Neural cell (in vitro differentiated cells): ENCODE results near the gene GNB3. TPM values are rescaled to one million over a fixed set of nuclear protein-coding genes. Genes with fewer than 3 reads are reported as not detected.

Experiments
- H2AFZ ChIP-seq: fragments of 200-600, 300-800 bp; sonication (generic), shearing (Covaris generic); 2 replicates; pipeline ENCODE4 v1.6.0; 2014; ENCODE audit warnings: low read depth, mild to moderate bottlenecking, antibody characterized with exemption, low read length, moderate library complexity
- H3F3A ChIP-seq: fragments of 200-600 bp; shearing (Covaris generic); 2 replicates; pipeline ENCODE4 v1.6.1; 2016; ENCODE audit warnings: mild to moderate bottlenecking, moderate library complexity, mixed read lengths, antibody characterized with exemption, low read length; ENCODE audit not compliant: insufficient read depth, poor library complexity, severe bottlenecking
- H3K27ac ChIP-seq: fragments of 200-600, 300-800 bp; sonication (generic), shearing (Covaris generic); 2 replicates; pipeline ENCODE4 v1.5.1; 2014; ENCODE audit warnings: mild to moderate bottlenecking, low read length, moderate library complexity
- H3K27me3 ChIP-seq: fragments of 300-800, 200-600 bp; sonication (generic), shearing (Covaris generic); 2 replicates; pipeline ENCODE4 v1.6.0; 2014; ENCODE audit warnings: mild to moderate bottlenecking, low read depth, low read length, moderate library complexity; ENCODE audit not compliant: insufficient read depth
- H3K36me3 ChIP-seq: fragments of 300-800, 200-600 bp; sonication (generic), shearing (Covaris generic); 2 replicates; pipeline ENCODE4 v1.5.1; 2014; ENCODE audit warnings: mild to moderate bottlenecking, antibody characterized with exemption, low read length, moderate library complexity; ENCODE audit not compliant: insufficient read depth
- H3K4me2 ChIP-seq: fragments of 300-800, 200-600 bp; sonication (generic), shearing (Covaris generic); 2 replicates; pipeline ENCODE4 v1.6.0; 2014; ENCODE audit warnings: mild to moderate bottlenecking, low read length
- H3K4me3 ChIP-seq: fragments of 300-800, 200-600 bp; sonication (generic), shearing (Covaris generic); 2 replicates; pipeline ENCODE4 v1.5.1; 2014; ENCODE audit warnings: mild to moderate bottlenecking, low read length, moderate library complexity
- H3K79me2 ChIP-seq: fragments of 200-600 bp; shearing (Covaris generic); replicated peaks from 2 replicates; pipeline ENCODE4 v1.6.0; 2014; ENCODE audit warnings: mild to moderate bottlenecking, low read length, moderate library complexity; ENCODE audit not compliant: insufficient read depth
- H3K9ac ChIP-seq: fragments of 300-800, 200-600 bp; sonication (generic), shearing (Covaris generic); 2 replicates; pipeline ENCODE4 v1.6.1; 2016; ENCODE audit warnings: mild to moderate bottlenecking, low read length, mixed read lengths
- H3K9me2 ChIP-seq: fragments of 200-600 bp; shearing (Covaris generic); 2 replicates; pipeline ENCODE4 v1.6.1; 2016; ENCODE audit warnings: mild to moderate bottlenecking, low read length, mixed read lengths; ENCODE audit not compliant: insufficient read depth
- H3K9me3 ChIP-seq: fragments of 200-600, 300-800 bp; sonication (generic), shearing (Covaris generic); 2 replicates; pipeline ENCODE4 v1.6.1; 2016; ENCODE audit warnings: mild to moderate bottlenecking, mixed run types, low read length, moderate library complexity, mixed read lengths
- H4K20me1 ChIP-seq: fragments of 200-600 bp; shearing (Covaris generic); 2 replicates; pipeline ENCODE4 v1.6.1; 2016; ENCODE audit warnings: mild to moderate bottlenecking, mixed run types; ENCODE audit not compliant: insufficient read depth
- CTCF ChIP-seq: fragments of 450-650 bp; IDR thresholded peaks from 2 replicates; pipeline ENCODE4 v1.5.1; 2014; ENCODE audit warnings: antibody characterized with exemption, mild to moderate bottlenecking, moderate library complexity; ENCODE audit not compliant: poor library complexity, severe bottlenecking
- EP300 ChIP-seq: fragments of 450-650 bp; conservative IDR thresholded peaks from 2 replicates; pipeline ENCODE4 v1.6.1; 2014; ENCODE audit warnings: antibody characterized with exemption, mild to moderate bottlenecking, moderate library complexity; ENCODE audit not compliant: poor library complexity, severe bottlenecking
- EZH2 ChIP-seq: fragments of 200-600, 300-800 bp; shearing (Covaris generic), sonication (generic); IDR thresholded peaks from 2 replicates; pipeline ENCODE4 v1.6.1; 2014; ENCODE audit warnings: antibody characterized with exemption, low read length, borderline replicate concordance, mild to moderate bottlenecking; ENCODE audit not compliant: insufficient read depth, poor library complexity, severe bottlenecking
- MXI1 ChIP-seq: fragments of 450-650 bp; conservative IDR thresholded peaks from 2 replicates; pipeline ENCODE4 v1.6.1; 2014; ENCODE audit warnings: antibody characterized with exemption, mild to moderate bottlenecking; ENCODE audit not compliant: poor library complexity, severe bottlenecking
- POLR2AphosphoS5 ChIP-seq: IDR thresholded peaks from 2 replicates; pipeline ENCODE4 v1.6.1; 2012
- RAD21 ChIP-seq: fragments of 450-650 bp; conservative IDR thresholded peaks from 2 replicates; pipeline ENCODE4 v1.6.1; 2014; ENCODE audit warnings: antibody characterized with exemption, mild to moderate bottlenecking, moderate library complexity
- REST ChIP-seq: IDR thresholded peaks from 2 replicates; pipeline ENCODE4 v1.6.1; 2012; ENCODE audit warnings: borderline replicate concordance
- SMC3 ChIP-seq: fragments of 450-650 bp; conservative IDR thresholded peaks from 2 replicates; pipeline ENCODE4 v1.6.1; 2014; ENCODE audit warnings: antibody characterized with exemption, mild to moderate bottlenecking, moderate library complexity; ENCODE audit not compliant: poor library complexity
- TAF1 ChIP-seq: IDR thresholded peaks from 2 replicates; pipeline ENCODE4 v1.6.1; 2012; ENCODE audit warnings: low read depth
- polyA plus RNA-seq: library from polyadenylated mRNA; depleted of rRNA; stranded (reverse); fragments of >200 nt; gene quantifications from 2 replicates; pipeline ENCODE4 v1.2.3, GENCODE V29; 2014

GNB3 gene
- polyA plus RNA-seq, 1 donor from 2014 or later, result 18.8 TPM

- TF ChIP-seq CTCF, result no peak
- no peak for TF ChIP-seq EP300
- TF ChIP-seq REST, result no peak
- TF ChIP-seq EZH2, result no peak
- TF ChIP-seq POLR2AphosphoS5, result no peak
- TF ChIP-seq TAF1, result no peak
- no peak for TF ChIP-seq RAD21
- TF ChIP-seq MXI1, result no peak
- TF ChIP-seq SMC3, result no peak
- H2AFZ ChIP-seq, result no peak overlapping the region
- no peaks in the 10 kb centered on the region for H3F3A ChIP-seq
- H3K4me3 ChIP-seq, result no peak overlapping the region
- no peaks in the 10 kb centered on the region for H3K9me2 ChIP-seq
- H4K20me1 ChIP-seq, result no peaks in the 10 kb centered on the region
- H3K27me3 ChIP-seq, result no peaks in the 10 kb centered on the region
- H3K27ac ChIP-seq, result no peak overlapping the region
- H3K9me3 ChIP-seq, result no peaks in the 10 kb centered on the region
- no peaks in the 10 kb centered on the region for H3K36me3 ChIP-seq
- no peaks in the 10 kb centered on the region for H3K79me2 ChIP-seq
- H3K9ac ChIP-seq, result no peak overlapping the region
- H3K4me2 ChIP-seq, result no peak overlapping the region
Observed at GRCh38 chr12:6842075-6842474, 1.4 kb downstream of the GNB3 start.

GRCh38 chr12:6843118-6843902 is 2.6 kb downstream of the GNB3 start:
- H3K79me2 ChIP-seq, result no peaks in the 10 kb centered on the region
- H3F3A ChIP-seq, result no peaks in the 10 kb centered on the region
- no peaks in the 10 kb centered on the region for H3K9me2 ChIP-seq
- H3K9me3 ChIP-seq, result no peaks in the 10 kb centered on the region
- no peak overlapping the region for H3K9ac ChIP-seq
- no peaks in the 10 kb centered on the region for H4K20me1 ChIP-seq
- no peak overlapping the region for H3K4me2 ChIP-seq
- H3K27me3 ChIP-seq, result no peaks in the 10 kb centered on the region
- TF ChIP-seq TAF1 (no peak), POLR2AphosphoS5 (no peak), SMC3 (no peak), EZH2 (no peak), EP300 (no peak), MXI1 (no peak)
- H2AFZ ChIP-seq, result no peak overlapping the region
- no peak overlapping the region for H3K27ac ChIP-seq
- H3K36me3 ChIP-seq, result no peaks in the 10 kb centered on the region
- H3K4me3 ChIP-seq, result no peak overlapping the region
